PFSK-1 (cell line): ENCODE data around the gene PUS3.

ENCODE experiments used
- FOXP2 ChIP-seq: optimal IDR thresholded peaks from 2 replicates; pipeline ENCODE3; 2011; ENCODE audit warnings: borderline replicate concordance, control low read depth, inconsistent platforms; ENCODE audit not compliant: insufficient read depth; ENCODE audit errors: extremely low read length, extremely low read depth
- POLR2AphosphoS5 ChIP-seq: IDR thresholded peaks from 2 replicates; pipeline ENCODE4 v1.6.1; 2012; ENCODE audit warnings: low read depth, mild to moderate bottlenecking, control low read depth, low read length, moderate library complexity
- REST ChIP-seq, 2 experiments: IDR thresholded peaks; 2 replicates each; pipeline versions ENCODE4 v1.6.1 to v1.8.0; 2011 to 2012; ENCODE audit warnings: low read depth in 2 of 2, low read length in 2 of 2, control low read depth in 1 of 2, inconsistent platforms in 1 of 2, mild to moderate bottlenecking in 1 of 2, moderate library complexity in 1 of 2; ENCODE audit not compliant: insufficient read depth in 1 of 2
- SIN3A ChIP-seq: IDR thresholded peaks from 2 replicates; pipeline ENCODE4 v1.6.1; 2012; ENCODE audit warnings: mild to moderate bottlenecking, low read length, moderate library complexity, borderline replicate concordance; ENCODE audit not compliant: insufficient read depth
- TAF1 ChIP-seq: IDR thresholded peaks from 2 replicates; pipeline ENCODE4 v1.6.1; 2012; ENCODE audit warnings: low read length, control low read depth, borderline replicate concordance; ENCODE audit not compliant: insufficient read depth

Gene PUS3

GRCh38 chr11:125916683-125917347 lies 13.8 kb upstream of the PUS3 start:
- TF ChIP-seq REST (IDR thresholded peaks at IDR 0.05; ENCODE audit: insufficient read depth in 1 of 2, low read depth in 2 of 2, low read length in 2 of 2) (no peak), FOXP2 (no peak), POLR2AphosphoS5 (no peak), TAF1 (no peak), SIN3A (no peak)

GRCh38 chr11:125910226-125910849 lies 7.3 kb upstream of the PUS3 start:
- no peak for TF ChIP-seq POLR2AphosphoS5
- TF ChIP-seq SIN3A, result no peak
- TF ChIP-seq REST (IDR thresholded peaks at IDR 0.05; ENCODE audit: insufficient read depth in 1 of 2, low read depth in 2 of 2, low read length in 2 of 2), result no peak
- TF ChIP-seq TAF1, result no peak
- TF ChIP-seq FOXP2, result no peak

DNA sequence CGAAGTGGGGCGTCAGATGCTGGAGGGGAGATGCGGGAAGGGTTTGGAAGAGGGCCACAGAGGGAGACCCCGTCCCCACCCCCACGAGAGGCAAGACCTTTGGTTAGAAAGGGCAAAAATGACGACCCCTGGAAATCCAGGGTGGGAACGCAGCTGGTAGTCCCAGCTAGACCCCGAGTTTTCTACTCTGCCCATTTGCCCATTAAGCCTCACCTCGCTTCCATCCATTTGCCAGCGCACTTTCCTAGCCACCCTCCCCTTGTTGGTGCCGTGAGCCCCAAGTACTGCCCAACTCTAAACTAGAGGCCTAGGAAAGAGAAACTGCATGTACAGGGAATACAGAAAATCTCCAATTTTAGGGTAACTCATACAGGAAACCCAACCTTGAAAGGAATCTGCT lies 1.7 kb upstream of the PUS3 start:
- TF ChIP-seq SIN3A (no peak), TAF1 (no peak), REST (IDR thresholded peaks at IDR 0.05; ENCODE audit: insufficient read depth in 1 of 2, low read depth in 2 of 2, low read length in 2 of 2) (no peak; a peak in 1 of 4 replicates), POLR2AphosphoS5 (no peak), FOXP2 (no peak)

- TF ChIP-seq SIN3A, result no peak
Observed at GRCh38 chr11:125903711-125904659, 979 bp upstream of the PUS3 start, which contains the start of gene DDX25. Gene DDX25, plus strand, starts transcription at chr11:125904508. Its CDS starts 10 bp downstream, at chr11:125904518.

- no peak for TF ChIP-seq TAF1
- TF ChIP-seq REST (IDR thresholded peaks at IDR 0.05; ENCODE audit: insufficient read depth in 1 of 2, low read depth in 2 of 2, low read length in 2 of 2), result no peak
- TF ChIP-seq FOXP2, result no peak
- no peak for TF ChIP-seq POLR2AphosphoS5
- TF ChIP-seq SIN3A, result no peak
Observed at GRCh38 chr11:125902277-125902926, 604 bp downstream of the PUS3 start.
